IMR-90 (cell line): ENCODE data around the gene KRTAP21-3. TPM values are rescaled to one million over a fixed set of nuclear protein-coding genes. Genes with fewer than 3 reads are reported as not detected.

ENCODE experiments used
- ATAC-seq: fragments of 200-7000 bp; cut with Tn5 transposase; 2 replicates; pipeline ENCODE4 v1.9.1; 2020; ENCODE audit warnings: low read depth, mild to moderate bottlenecking, moderate library complexity
- BruUV-seq: library from RNA; stranded (reverse); fragments of 400-500 nt; replicated peaks from 2 replicates; lab custom pipeline; 2021; lab: Mats Ljungman, UMichigan
- CTCF ChIA-PET: fragments of 300-600 bp; formaldehyde crosslinking; extraction: SDS; loops from one replicate; lab custom pipeline; 2021; ENCODE audit warnings: antibody characterized with exemption; lab: Yijun Ruan, JAX
- POLR2A ChIA-PET: fragments of 300-600 bp; sonication (Branson Sonifier 250); formaldehyde crosslinking; loops from one replicate; lab custom pipeline; 2022; ENCODE audit warnings: antibody characterized with exemption; ENCODE audit not compliant: unreplicated experiment; lab: Charles Lee
- DNase-seq: peaks from one replicate; pipeline ENCODE4 v3.0.0; 2013
- H2AFZ ChIP-seq: replicated peaks from 2 replicates; pipeline ENCODE3; 2013; ENCODE audit warnings: low read length, mild to moderate bottlenecking; ENCODE audit not compliant: poor library complexity
- H2AK5ac ChIP-seq: 2 replicates; pipeline ENCODE4 v1.6.1; 2013; ENCODE audit warnings: low read depth, low read length, inconsistent platforms
- H2AK9ac ChIP-seq: replicated peaks from 2 replicates; pipeline ENCODE3; 2013; ENCODE audit warnings: mild to moderate bottlenecking, low read depth, low read length, moderate library complexity; ENCODE audit not compliant: poor library complexity
- H2BK120ac ChIP-seq: 2 replicates; pipeline ENCODE4 v1.6.1; 2013; ENCODE audit warnings: low read depth, low read length, inconsistent platforms
- H2BK15ac ChIP-seq: 3 replicates; pipeline ENCODE4 v1.6.1; 2013; ENCODE audit warnings: low read depth, low read length, inconsistent platforms
- H2BK20ac ChIP-seq: 2 replicates; pipeline ENCODE4 v1.6.1; 2013; ENCODE audit warnings: low read depth, mild to moderate bottlenecking, inconsistent platforms, low read length, moderate library complexity
- H2BK5ac ChIP-seq: 2 replicates; pipeline ENCODE4 v1.6.1; 2013; ENCODE audit warnings: mild to moderate bottlenecking, low read depth, low read length, inconsistent platforms; ENCODE audit not compliant: poor library complexity, severe bottlenecking
- H3K14ac ChIP-seq: replicated peaks from 2 replicates; pipeline ENCODE4 v1.6.1; 2013; ENCODE audit warnings: low read depth, low read length, inconsistent platforms
- H3K18ac ChIP-seq: 2 replicates; pipeline ENCODE4 v1.6.1; 2013; ENCODE audit warnings: low read depth, low read length, control low read depth
- H3K23ac ChIP-seq: 2 replicates; pipeline ENCODE4 v1.6.1; 2013; ENCODE audit warnings: low read depth, low read length, inconsistent platforms
- H3K27ac ChIP-seq: 2 replicates; pipeline ENCODE4 v1.5.1; 2013; ENCODE audit warnings: mild to moderate bottlenecking, control low read depth, low read length; ENCODE audit not compliant: insufficient read depth
- H3K27me3 ChIP-seq: 2 replicates; pipeline ENCODE4 v1.6.1; 2013; ENCODE audit warnings: low read length; ENCODE audit not compliant: control insufficient read depth, insufficient read depth
- H3K36me3 ChIP-seq: 2 replicates; pipeline ENCODE4 v1.6.1; 2013; ENCODE audit warnings: low read length, mixed read lengths; ENCODE audit not compliant: control insufficient read depth, insufficient read depth
- H3K4ac ChIP-seq: 2 replicates; pipeline ENCODE4 v1.6.1; 2013; ENCODE audit warnings: low read depth, low read length, inconsistent platforms
- H3K4me1 ChIP-seq: 2 replicates; pipeline ENCODE4 v1.6.1; 2013; ENCODE audit warnings: low read length, mixed read lengths; ENCODE audit not compliant: control insufficient read depth, insufficient read depth
- H3K4me2 ChIP-seq: 2 replicates; pipeline ENCODE4 v1.6.1; 2013; ENCODE audit warnings: low read depth, mild to moderate bottlenecking, control low read depth, low read length, moderate library complexity
- H3K4me3 ChIP-seq: 2 replicates; pipeline ENCODE4 v1.5.1; 2013; ENCODE audit warnings: low read depth, mild to moderate bottlenecking, control low read depth, low read length, moderate library complexity; ENCODE audit not compliant: insufficient read depth
- H3K56ac ChIP-seq: 2 replicates; pipeline ENCODE4 v1.6.1; 2013; ENCODE audit warnings: low read length, inconsistent platforms; ENCODE audit not compliant: insufficient read depth; ENCODE audit errors: extremely low read depth
- H3K79me1 ChIP-seq, 2 experiments: 2 replicates each; pipeline ENCODE4 v1.6.1; 2013; ENCODE audit warnings: low read length in 2 of 2, inconsistent platforms in 1 of 2, low read depth in 1 of 2
- H3K9ac ChIP-seq: 2 replicates; pipeline ENCODE4 v1.6.1; 2013; ENCODE audit warnings: low read depth, low read length, control low read depth
- H3K9me1 ChIP-seq: 2 replicates; pipeline ENCODE4 v1.6.1; 2013; ENCODE audit warnings: low read length, inconsistent platforms; ENCODE audit not compliant: insufficient read depth
- H3K9me3 ChIP-seq: 2 replicates; pipeline ENCODE4 v1.6.1; 2013; ENCODE audit warnings: low read length; ENCODE audit not compliant: control insufficient read depth, insufficient read depth
- H4K20me1 ChIP-seq: 2 replicates; pipeline ENCODE4 v1.6.1; 2013; ENCODE audit warnings: low read length, inconsistent platforms; ENCODE audit not compliant: insufficient read depth
- H4K5ac ChIP-seq: 2 replicates; pipeline ENCODE4 v1.6.1; 2013; ENCODE audit warnings: mild to moderate bottlenecking, low read depth, low read length, control low read depth
- H4K8ac ChIP-seq, 2 experiments: 2 replicates each; pipeline ENCODE4 v1.6.1; 2013; ENCODE audit warnings: low read depth in 2 of 2, low read length in 2 of 2, control low read depth in 1 of 2, inconsistent platforms in 1 of 2
- H4K91ac ChIP-seq: 2 replicates; pipeline ENCODE4 v1.6.1; 2013; ENCODE audit warnings: low read depth, low read length, inconsistent platforms; ENCODE audit not compliant: insufficient read depth
- BHLHE40 ChIP-seq: fragments of 150-350 bp; IDR thresholded peaks from 2 replicates; pipeline ENCODE4 v1.6.1; 2016; ENCODE audit warnings: mild to moderate bottlenecking, low read depth, low read length
- CEBPB ChIP-seq: IDR thresholded peaks from 2 replicates; pipeline ENCODE4 v1.6.1; 2012; ENCODE audit warnings: low read depth, low read length, improper control_type of control experiment
- CHD1 ChIP-seq: IDR thresholded peaks from 2 replicates; pipeline ENCODE4 v1.6.1; 2012; ENCODE audit warnings: low read depth, low read length, improper control_type of control experiment
- CTCF ChIP-seq: conservative IDR thresholded peaks from 2 replicates; pipeline ENCODE4 v1.5.1; 2012; ENCODE audit warnings: mild to moderate bottlenecking, low read depth, low read length, improper control_type of control experiment
- FOS ChIP-seq: fragments of 150-350 bp; IDR thresholded peaks from 2 replicates; pipeline ENCODE4 v1.6.1; 2016; ENCODE audit warnings: low read depth, low read length
- MAFK ChIP-seq: IDR thresholded peaks from 2 replicates; pipeline ENCODE4 v1.6.1; 2012; ENCODE audit warnings: low read depth, low read length, improper control_type of control experiment
- MAZ ChIP-seq: IDR thresholded peaks from 2 replicates; pipeline ENCODE4 v1.6.1; 2012; ENCODE audit warnings: low read depth, mild to moderate bottlenecking, low read length, improper control_type of control experiment, moderate library complexity, borderline replicate concordance
- MXI1 ChIP-seq: IDR thresholded peaks from 2 replicates; pipeline ENCODE4 v1.6.1; 2012; ENCODE audit warnings: low read depth, mild to moderate bottlenecking, low read length, moderate library complexity, borderline replicate concordance
- NFE2L2 ChIP-seq: fragments of 150-350 bp; IDR thresholded peaks from 2 replicates; pipeline ENCODE4 v1.6.1; 2016; ENCODE audit warnings: low read depth, mild to moderate bottlenecking, low read length
- POLR2A ChIP-seq: IDR thresholded peaks from 2 replicates; pipeline ENCODE4 v1.6.1; 2012; ENCODE audit warnings: mild to moderate bottlenecking, low read depth, low read length
- RAD21 ChIP-seq: IDR thresholded peaks from 2 replicates; pipeline ENCODE4 v1.6.1; 2012; ENCODE audit warnings: low read length, improper control_type of control experiment
- RCOR1 ChIP-seq: IDR thresholded peaks from 2 replicates; pipeline ENCODE4 v1.6.1; 2012; ENCODE audit warnings: mild to moderate bottlenecking, low read length, improper control_type of control experiment; ENCODE audit not compliant: insufficient replicate concordance
- RFX5 ChIP-seq: IDR thresholded peaks from 2 replicates; pipeline ENCODE4 v1.8.0; 2012; ENCODE audit warnings: low read depth, mild to moderate bottlenecking, low read length, moderate library complexity
- SMC3 ChIP-seq: fragments of 150-350 bp; IDR thresholded peaks from 2 replicates; pipeline ENCODE4 v1.6.1; 2016; ENCODE audit warnings: low read depth, mild to moderate bottlenecking, antibody characterized with exemption, low read length, moderate library complexity
- USF2 ChIP-seq: fragments of 150-350 bp; IDR thresholded peaks from 2 replicates; pipeline ENCODE4 v1.6.1; 2017; ENCODE audit warnings: mild to moderate bottlenecking, antibody characterized with exemption, low read length, low read depth
- WGBS, 2 experiments: methylation state at CpG; one replicate each; pipeline versions ENCODE4 v1.1.5 to v1.1.7; 2013; ENCODE audit warnings: missing lambda C conversion rate in 2 of 2; ENCODE audit not compliant: insufficient read length in 1 of 2; ENCODE audit errors: extremely low coverage in 2 of 2; 5-methylcytosine and 5-hydroxymethylcytosine counted together
- dilution Hi-C: fragments of 300-500 bp; cut with HindIII; formaldehyde crosslinking; loops from one replicate; pipeline ENCODE4 v1.14.3; 2018; ENCODE audit warnings: low sequenced_read_pairs; ENCODE audit not compliant: unreplicated experiment
- in situ Hi-C: fragments of 300-500 bp; cut with MboI; formaldehyde crosslinking; loops from 3 replicates; pipeline ENCODE4 v1.14.3; 2019; ENCODE audit warnings: low sequenced_read_pairs, inconsistent platforms, mixed read lengths
- intact Hi-C: fragments of 100-400 bp; cut with micrococcal nuclease; formaldehyde crosslinking; loops from 2 replicates; pipeline ENCODE4 v1.10.0; 2022
- polyA plus RNA-seq, 3 experiments: library from polyadenylated mRNA; depleted of rRNA; stranded (reverse); fragments of >200 nt; gene quantifications; 2 replicates each; pipeline ENCODE4 v1.2.3, GENCODE V29; 2012; ENCODE audit warnings: low replicate concordance in 1 of 3
- total RNA-seq: library from RNA; depleted of rRNA; stranded (reverse); fragments of >200 nt; gene quantifications from 2 replicates; pipeline ENCODE4 v1.2.3, GENCODE V29; 2012
- TF ChIP-seq, protein P1 (sequence below): fragments of 150-350 bp; IDR thresholded peaks from 2 replicates; pipeline ENCODE4 v1.6.1; 2016; ENCODE audit warnings: low read depth, mild to moderate bottlenecking, low read length, moderate library complexity, borderline replicate concordance

KRTAP21-3 gene
- total and polyA plus RNA-seq, 2 of the 4 experiments (the other 2 are of a cell fraction), result not detected

DNA sequence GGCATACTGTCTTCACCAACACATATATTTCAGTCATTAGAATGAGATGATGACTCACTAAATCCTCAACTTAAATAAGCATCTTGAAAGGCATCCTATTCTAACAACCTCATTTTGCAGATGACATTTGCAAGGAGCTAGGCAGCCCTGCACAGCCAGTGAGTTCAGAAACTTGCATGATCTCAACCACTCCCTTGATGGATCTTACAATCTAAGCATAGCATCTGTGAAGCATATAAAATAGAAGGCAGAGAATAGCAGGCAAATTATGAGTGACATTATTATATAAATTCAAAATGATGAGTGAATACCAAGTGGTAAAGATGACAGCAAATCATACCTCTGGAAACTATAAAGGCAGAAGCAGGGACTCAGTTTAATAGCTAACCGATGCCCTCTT, 44.3 kb downstream of the KRTAP21-3 start:
- TF ChIP-seq USF2, result no peak
- TF ChIP-seq CEBPB, result no peak
- TF ChIP-seq MXI1, result no peak
- TF ChIP-seq, protein P1, sequence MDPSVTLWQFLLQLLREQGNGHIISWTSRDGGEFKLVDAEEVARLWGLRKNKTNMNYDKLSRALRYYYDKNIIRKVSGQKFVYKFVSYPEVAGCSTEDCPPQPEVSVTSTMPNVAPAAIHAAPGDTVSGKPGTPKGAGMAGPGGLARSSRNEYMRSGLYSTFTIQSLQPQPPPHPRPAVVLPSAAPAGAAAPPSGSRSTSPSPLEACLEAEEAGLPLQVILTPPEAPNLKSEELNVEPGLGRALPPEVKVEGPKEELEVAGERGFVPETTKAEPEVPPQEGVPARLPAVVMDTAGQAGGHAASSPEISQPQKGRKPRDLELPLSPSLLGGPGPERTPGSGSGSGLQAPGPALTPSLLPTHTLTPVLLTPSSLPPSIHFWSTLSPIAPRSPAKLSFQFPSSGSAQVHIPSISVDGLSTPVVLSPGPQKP, result no peak
- no peak for TF ChIP-seq SMC3
- no peak for TF ChIP-seq NFE2L2
- TF ChIP-seq RFX5, result no peak
- TF ChIP-seq CHD1, result no peak
- no peak for TF ChIP-seq RCOR1
- no peak for TF ChIP-seq RAD21
- no peak for TF ChIP-seq POLR2A
- TF ChIP-seq CTCF, result no peak
- TF ChIP-seq MAZ, result no peak
- TF ChIP-seq BHLHE40, result no peak
- TF ChIP-seq MAFK, result no peak
- TF ChIP-seq FOS, result no peak
- ChIA-PET CTCF (no interaction called here), POLR2A (no interaction called here)
- Histone ChIP-seq H4K5ac (no peak overlapping the region), H3K36me3 (no peaks in the 10 kb centered on the region), H3K18ac (no peak overlapping the region), H3K14ac (no peak overlapping the region), H2BK120ac (no peak overlapping the region), H3K4me2 (no peak overlapping the region), H2AK5ac (no peak overlapping the region), H3K4ac (no peak overlapping the region), H3K4me3 (no peak overlapping the region), H2BK15ac (no peak overlapping the region), H3K9me1 (no peaks in the 10 kb centered on the region), H3K23ac (no peak overlapping the region), H2BK5ac (no peak overlapping the region), H3K4me1 (no peaks in the 10 kb centered on the region), H3K79me1 (no peaks in the 10 kb centered on the region), H3K9ac (no peak overlapping the region), H2AK9ac (no peak overlapping the region), H2AFZ (no peak overlapping the region), H3K9me3 (peaks cover 12% of the 10 kb centered on the region), H3K56ac (no peak overlapping the region), H2BK20ac (no peak overlapping the region), H4K91ac (no peak overlapping the region), H3K27ac (no peak overlapping the region), H3K27me3 (no peaks in the 10 kb centered on the region), H4K8ac (no peak overlapping the region), H4K20me1 (no peaks in the 10 kb centered on the region)
- intact Hi-C loops (no loop called here), dilution Hi-C loops (no loop called here), in situ Hi-C loops (no loop called here)
- no peak for ATAC-seq
- BruUV-seq, result no TSS peak
- WGBS, 2 experiments, result no CpG with 5 or more reads among the region's 1 CpG
- DNase-seq, result no peak
